ENCODE data around the gene SULF2.

The SULF2 gene

GRCh38 chr20:47737923-47738322, 47.4 kb downstream of the SULF2 start:
- DNase-seq = no peak

- DNase-seq = no peak
Observed at GRCh38 chr20:47736570-47737152, 48.6 kb downstream of the SULF2 start.

- DNase-seq = peak in 2 of 58 donors; percentile 5 to 8
Observed at GRCh38 chr20:47735412-47736400, 49.6 kb downstream of the SULF2 start.

- no peak for DNase-seq
Observed at GRCh38 chr20:47734870-47735269, 50.4 kb downstream of the SULF2 start.

GRCh38 chr20:47733892-47734291, 51.4 kb downstream of the SULF2 start:
- DNase-seq = no peak

- no peak for DNase-seq
Observed at GRCh38 chr20:47730744-47731143, 54.5 kb downstream of the SULF2 start.

GRCh38 chr20:47729472-47729871, 55.8 kb downstream of the SULF2 start:
- DNase-seq = no peak

GRCh38 chr20:47727909-47728361, 57.3 kb downstream of the SULF2 start:
- DNase-seq = peak in 44 of 58 donors; percentile 10 to 83 (median 47)

- DNase-seq = peak in 10 of 58 donors; percentile 14 to 58 (median 31)
Observed at GRCh38 chr20:47727170-47727880, 58.0 kb downstream of the SULF2 start.

- DNase-seq = no peak
Observed at GRCh38 chr20:47726632-47727031, 58.6 kb downstream of the SULF2 start.

GRCh38 chr20:47725248-47725973, 59.9 kb downstream of the SULF2 start:
- peak in 50 of 58 donors; percentile 5 to 68 (median 44) for DNase-seq

GRCh38 chr20:47724910-47725247, 60.4 kb downstream of the SULF2 start:
- DNase-seq = no peak

GRCh38 chr20:47724396-47724795, 60.9 kb downstream of the SULF2 start:
- no peak for DNase-seq

- no peak for DNase-seq
Observed at GRCh38 chr20:47723322-47723721, 62.0 kb downstream of the SULF2 start.

GRCh38 chr20:47720636-47721427, 64.4 kb downstream of the SULF2 start:
- DNase-seq = peak in 1 of 58 donors; percentile 19

GRCh38 chr20:47719625-47720024, 65.7 kb downstream of the SULF2 start:
- DNase-seq = no peak

GRCh38 chr20:47719211-47719610, 66.1 kb downstream of the SULF2 start:
- DNase-seq = no peak

- DNase-seq = no peak
Observed at GRCh38 chr20:47718398-47718797, 66.9 kb downstream of the SULF2 start.

GRCh38 chr20:47717421-47717820, 67.9 kb downstream of the SULF2 start:
- no peak for DNase-seq

GRCh38 chr20:47713878-47714450, 71.3 kb downstream of the SULF2 start:
- no peak for DNase-seq

All from anterior cingulate cortex (tissue), 58 donors.